HG02763 (cell line): ENCODE results near the gene ITGAL.
"Not testable (repeated sequence)": the region's sequence is repeated elsewhere in the genome, so short reads cannot be mapped to it uniquely, and the experiment has no call there.

Experiments
- ATAC-seq: cut with Tn5 transposase; IDR thresholded peaks from one replicate; pipeline ENCODE4 v1.9.1; 2021; ENCODE audit warnings: mild to moderate bottlenecking, moderate library complexity; ENCODE audit not compliant: unreplicated experiment

ITGAL gene

DNA sequence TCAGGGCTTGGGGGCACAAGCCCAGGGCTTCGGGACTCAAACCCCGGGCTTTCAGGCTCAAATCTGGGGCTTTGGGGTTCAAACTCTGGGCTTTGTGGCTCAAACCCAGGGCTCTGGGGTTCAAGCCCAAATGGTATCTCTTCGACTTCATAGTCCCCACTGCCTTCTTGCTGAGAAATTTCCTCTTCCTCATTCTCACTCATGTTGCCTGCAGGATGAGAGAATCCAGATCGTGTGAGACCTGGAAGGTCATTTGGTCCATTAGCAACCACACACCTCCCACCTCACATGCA, 53.2 kb downstream of the ITGAL start:
- ATAC-seq, result no peak

DNA sequence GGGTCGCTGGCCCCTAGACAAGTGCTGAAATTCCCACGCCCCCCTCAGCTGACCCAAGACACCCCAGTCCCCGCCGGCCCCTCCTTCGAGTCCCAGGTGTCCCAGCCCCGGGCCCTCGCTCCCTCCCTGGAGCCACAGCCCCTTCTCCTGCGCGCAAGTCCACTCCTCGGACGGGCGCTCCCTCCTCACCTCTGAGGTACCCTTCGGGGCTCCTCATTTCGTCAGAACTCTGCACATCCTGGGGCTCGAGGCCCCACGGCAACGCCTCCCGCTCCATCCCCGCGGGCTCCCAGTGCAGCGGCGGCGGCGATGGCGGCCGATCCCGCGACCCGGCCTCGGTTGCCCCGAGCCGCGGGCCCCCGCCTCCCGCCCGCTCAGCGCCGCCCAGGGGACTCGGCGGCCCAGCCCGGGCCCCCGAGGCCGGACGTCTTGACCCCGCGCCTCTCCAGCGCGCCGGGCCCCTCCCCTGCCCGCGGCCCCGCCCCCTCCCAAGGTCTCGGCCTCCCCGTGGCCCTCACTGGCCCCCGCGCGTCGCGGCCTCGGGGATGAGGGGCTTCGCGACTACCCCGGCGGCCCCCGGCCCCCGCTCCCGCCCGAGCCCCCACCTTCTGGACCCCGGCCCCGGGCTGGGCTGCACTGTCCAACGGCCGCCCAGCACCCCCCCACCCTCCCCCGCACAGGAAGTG, 53.7 kb downstream of the ITGAL start, which contains the start of gene ZNF768:
TSS of gene ZNF768 (minus strand) at position 430 of the 686 bp plus-strand sequence. CDS start at position 277, 153 bp downstream.
- peak; percentile 25 for ATAC-seq

DNA sequence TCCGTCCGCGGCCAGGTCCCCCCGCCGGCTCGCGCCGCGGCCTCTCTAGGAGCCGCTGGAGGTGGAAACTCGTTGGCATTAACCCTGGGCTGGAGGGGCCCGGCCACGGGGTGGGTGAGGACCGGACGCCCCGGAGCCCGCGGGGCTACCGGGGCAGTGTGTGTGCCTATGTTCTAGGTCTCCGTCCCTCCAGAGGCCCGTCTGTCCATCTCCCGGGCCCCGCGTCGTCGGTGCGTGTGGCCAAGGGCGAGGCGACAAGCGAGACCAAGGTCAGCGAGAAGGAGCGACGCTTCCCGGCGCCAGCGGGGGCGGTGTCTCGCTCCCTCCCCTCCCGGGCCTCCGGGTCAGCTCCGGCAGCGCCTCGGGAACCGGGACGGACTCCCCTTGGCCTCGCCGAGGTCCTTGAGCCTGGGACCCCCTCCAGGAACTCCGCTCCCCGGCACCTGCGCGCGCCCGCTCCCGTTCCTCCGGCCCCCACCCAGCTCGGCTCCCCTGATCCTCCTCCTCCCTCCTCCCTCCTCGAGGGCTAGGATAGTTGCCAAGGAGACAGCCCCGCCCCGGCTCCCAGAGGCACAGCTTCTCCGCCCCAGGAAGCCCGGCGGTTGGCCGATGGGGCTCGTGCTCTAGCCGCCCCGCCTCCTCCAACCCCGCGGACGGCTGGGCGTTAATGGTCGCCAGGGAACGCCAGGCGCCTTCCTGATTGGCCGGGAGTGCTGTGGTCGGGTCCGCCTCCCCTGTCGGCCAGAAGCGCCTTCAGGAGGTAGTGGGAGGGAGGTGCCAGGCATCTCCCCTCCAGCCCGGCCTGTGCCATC, 54.5 kb downstream of the ITGAL start:
- ATAC-seq, result peak; percentile 67

GRCh38 chr16:30527635-30528178, 55.2 kb downstream of the ITGAL start:
- no peak for ATAC-seq

DNA sequence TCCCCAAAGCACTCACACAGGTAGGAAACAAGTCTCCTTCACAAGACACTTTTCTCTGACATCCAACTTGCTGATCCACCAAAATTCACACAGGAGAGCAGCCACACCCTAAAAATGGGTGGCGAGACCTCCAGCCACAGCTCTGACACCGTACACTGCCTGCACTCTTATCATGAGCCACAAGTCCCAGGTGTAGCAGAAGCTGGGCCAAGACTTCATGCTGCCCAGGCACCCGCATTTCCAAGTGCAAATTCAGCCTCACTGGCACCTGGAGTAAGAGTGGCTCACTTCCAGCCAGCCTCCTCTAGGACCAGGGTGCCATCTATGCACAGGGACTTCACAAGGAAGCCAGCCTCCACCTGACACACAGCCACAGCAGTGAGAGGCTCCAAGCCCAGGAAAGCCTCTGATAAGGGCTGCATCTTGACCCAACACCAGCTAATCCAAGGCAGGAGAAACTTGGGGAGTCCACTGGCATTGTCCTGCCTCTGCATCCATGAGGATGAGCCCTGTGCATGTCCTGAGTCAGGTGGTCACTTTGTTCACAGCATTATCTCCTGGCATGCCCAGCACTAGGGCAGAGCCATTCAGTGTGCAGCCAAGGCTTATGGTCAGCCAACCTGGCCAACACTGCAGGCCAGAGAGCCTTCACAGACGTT, 56.4 kb downstream of the ITGAL start:
- no peak for ATAC-seq

DNA sequence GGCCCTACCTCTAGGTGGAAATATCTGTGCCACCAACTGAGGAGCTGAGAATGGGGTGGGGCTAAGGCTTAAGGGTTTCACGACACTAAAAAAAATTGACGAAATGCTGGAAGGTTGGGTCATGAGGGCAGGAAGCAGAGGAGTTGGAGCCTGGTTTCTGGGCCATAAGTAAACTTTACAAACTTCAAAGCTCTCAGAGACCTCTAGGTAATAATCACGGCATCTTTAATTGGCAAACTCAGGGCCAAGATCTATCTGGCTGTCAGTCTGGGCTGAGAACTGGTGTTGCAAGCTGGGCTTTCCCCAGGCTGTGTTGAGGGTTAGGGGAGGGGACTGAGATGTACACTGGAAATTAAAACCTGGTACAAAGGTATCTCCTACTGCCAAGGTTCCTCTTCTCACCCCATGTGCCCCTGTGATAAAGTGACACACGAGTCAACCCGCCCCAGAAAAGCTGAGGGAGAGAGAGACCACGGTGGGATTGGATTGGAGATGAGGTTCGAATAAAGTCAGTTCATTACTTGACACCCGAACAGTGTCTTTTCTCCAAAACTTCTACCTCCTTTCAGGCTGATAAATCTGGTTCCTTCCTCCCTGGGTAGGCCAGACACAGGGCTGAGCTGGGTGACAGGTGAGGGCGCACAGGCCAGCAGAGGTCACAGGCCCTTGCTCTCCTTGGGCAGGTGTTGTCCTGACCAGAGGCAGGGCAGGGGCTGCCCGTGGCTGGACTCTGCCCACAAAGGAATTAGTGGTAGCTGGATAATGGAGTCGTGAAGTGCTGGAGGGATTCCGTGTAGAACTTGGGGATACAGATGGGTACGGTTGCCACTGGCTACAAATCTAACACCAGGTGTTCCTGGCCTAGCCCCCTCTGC, 57.9 kb downstream of the ITGAL start:
- no peak for ATAC-seq

- no peak for ATAC-seq
Observed at GRCh38 chr16:30532285-30533145, 60.0 kb downstream of the ITGAL start.

GRCh38 chr16:30533146-30533522, 60.6 kb downstream of the ITGAL start:
- ATAC-seq, result no peak

GRCh38 chr16:30533748-30534367, 61.3 kb downstream of the ITGAL start:
- ATAC-seq, result peak; percentile 17

DNA sequence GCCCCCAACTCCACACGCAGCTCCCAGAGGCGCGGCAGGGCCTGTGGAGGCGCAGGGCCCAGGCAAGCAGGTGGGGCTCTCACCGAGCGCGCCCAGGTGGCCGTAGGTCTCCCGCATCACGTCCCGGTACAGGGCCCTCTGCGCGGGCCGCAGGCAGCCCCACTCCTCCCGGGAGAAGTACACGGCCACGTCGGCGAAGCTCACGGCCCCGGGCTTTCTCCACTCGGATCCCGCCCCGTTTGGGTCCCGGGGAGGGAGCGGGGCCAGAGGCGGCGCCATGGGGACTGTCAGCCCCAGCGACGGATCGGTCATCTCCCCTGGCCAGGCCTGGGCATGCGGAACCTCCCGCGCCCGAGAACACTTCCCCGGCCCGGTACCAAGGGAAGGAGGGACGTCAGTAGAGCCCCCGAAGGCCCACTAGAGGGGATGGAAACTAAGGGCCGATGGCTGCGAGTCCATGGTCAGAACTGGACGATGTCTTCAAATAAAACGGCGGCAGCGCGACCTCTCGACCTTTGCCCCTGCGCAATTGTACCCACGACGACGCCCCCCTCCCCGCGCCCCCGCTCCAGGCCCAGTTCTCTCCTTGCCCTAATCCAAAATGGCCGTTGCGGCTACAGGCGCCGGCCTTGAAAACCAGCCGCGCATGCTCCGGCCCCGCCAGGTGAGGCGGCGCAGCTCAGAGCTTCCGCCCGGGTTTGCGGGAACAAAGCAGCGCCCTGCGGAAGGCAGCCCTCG, 62.0 kb downstream of the ITGAL start, which contains the start of gene ZNF747:
TSS of gene ZNF747 (minus strand) at position 491 of the 738 bp plus-strand sequence. CDS start at position 312, 179 bp downstream.
- peak; percentile 63 for ATAC-seq

GRCh38 chr16:30535106-30535776, 62.7 kb downstream of the ITGAL start:
- peak; percentile 14 for ATAC-seq

DNA sequence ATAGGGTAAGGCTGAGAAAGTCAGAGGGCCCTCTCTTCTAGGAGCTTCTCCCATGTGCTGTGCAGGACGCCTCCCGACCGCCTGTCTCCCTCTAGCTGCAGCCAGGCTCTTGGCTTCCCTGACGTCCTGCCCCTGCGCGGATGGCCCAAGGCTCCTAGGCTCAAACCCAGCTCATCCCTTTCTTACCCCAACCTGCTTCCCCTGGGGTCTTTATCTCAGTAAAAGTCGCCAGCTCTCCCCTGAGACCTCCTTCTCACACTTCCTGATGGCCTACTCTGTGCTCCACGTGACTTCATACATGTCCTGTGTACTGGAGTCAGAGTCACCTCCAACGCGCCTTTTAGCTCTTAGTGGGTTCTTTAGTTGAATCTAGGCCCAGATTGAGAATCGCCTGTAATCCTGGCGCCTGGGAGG, 63.2 kb downstream of the ITGAL start:
- no peak for ATAC-seq

DNA sequence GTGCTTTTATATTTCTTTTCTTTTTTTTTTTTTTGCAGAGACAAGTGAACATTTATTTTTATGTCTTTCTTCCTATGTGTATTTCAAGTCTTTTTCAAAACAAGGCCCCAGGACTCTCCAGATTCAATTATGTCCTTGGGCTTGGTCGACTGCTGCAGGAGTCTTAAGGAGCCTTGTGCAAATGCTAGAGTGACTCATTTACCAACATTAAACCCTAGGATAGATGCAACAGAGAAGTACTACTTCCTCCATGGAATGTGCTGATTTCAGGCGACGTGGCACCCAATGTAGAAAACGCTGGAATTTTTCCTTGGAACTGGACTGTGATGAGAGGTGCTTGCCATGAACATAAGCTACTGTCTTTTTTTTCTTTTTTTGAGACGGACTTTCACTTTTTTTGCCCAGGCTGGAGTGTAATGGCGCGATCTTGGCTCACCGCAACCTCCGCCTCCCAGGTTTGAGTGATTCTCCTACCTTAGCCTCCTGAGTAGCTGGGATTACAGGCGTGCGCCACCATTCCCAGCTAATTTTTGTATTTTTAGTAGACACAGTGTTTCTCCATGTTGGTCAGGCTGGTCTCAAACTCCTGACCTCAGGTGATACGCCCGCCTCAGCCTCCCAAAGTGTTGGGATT, 64.0 kb downstream of the ITGAL start:
- not testable (repeated sequence) for ATAC-seq

DNA sequence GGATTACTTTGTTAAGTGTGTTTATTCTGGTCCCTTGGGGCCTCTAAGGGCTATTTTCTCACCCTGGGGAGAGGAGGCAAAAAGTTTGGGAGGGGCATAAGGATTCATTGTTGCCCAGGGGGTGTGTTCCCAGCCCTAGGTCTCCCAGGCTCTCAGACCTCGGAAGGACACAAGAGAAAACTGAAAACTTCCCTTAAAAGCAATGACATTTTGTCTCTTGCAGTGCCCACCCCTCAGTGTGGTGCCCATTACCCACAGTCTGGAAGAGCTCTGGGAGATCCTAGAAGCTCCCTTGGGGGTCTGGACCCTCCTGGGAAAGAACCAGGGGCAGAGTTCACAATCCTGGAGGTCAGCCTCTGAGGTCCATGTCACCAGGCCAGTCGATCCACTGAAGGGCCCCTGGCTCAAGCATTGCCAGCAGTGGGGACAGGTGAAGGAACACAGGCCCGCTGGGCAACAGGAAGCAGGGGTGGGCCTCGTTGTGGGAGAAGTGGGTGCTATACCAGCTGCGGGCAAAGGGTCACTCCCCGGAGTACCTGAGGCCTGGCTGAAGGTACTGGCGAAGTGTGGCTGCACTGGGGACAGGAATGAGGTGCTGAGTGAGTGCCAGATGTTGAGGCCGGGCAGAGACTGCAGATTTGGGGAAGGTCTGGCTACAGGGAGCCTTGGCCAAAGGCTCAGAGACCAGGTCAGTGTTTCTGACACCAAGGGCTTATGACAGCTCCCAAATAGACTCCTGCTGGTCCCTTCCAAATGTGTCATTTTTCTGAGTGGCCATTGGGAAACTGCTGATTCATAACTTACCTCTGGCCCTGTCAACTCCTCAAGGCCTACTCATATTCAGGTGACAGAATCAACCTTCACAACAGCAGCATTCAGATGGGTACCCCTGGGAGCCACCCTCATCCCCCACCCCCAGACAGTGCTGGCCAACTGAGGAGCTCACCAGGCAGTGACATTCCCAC, 66.7 kb downstream of the ITGAL start:
- ATAC-seq, result no peak

- not testable (repeated sequence) for ATAC-seq
Observed at GRCh38 chr16:30539986-30540526, 67.5 kb downstream of the ITGAL start.

DNA sequence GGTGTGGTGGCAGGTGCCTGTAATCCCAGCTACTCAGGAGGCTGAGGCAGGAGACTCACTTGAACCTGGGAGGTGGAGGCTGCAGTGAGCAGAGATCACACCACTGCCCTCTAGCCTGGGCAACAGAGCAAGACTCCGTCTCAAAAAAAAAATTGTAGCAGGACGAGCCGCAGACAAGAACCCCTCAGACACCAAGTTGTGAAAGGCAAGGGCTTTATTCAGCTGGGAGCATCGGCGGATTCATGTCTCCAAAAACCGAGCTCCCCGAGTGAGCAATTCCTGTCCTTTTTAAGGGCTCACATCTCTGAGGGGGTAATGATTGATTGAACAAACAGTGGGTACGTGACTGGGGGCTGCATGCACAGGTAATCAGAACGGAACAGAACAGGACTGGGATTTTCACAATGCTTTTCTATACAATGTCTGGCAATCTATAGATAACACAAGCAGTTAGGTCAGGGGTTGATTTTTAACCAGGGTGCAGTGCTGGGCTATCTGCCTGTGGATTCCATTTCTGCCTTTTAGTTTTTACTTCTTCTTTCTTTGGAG, 68.4 kb downstream of the ITGAL start:
- not testable (repeated sequence) for ATAC-seq
